Peyer's patch (tissue), 4 donors: ENCODE data around the gene RSPRY1.

ENCODE experiments used
- POLR2A ChIP-seq, 2 donors: fragments of 450-650 bp; IDR thresholded peaks; one replicate each; pipeline ENCODE4 v1.5.1; 2017; ENCODE audit warnings: antibody characterized with exemption in 2 of 2, mild to moderate bottlenecking in 2 of 2, moderate library complexity in 2 of 2
- TF ChIP-seq, protein P1 (sequence below), 6 experiments: fragments of 450-650 bp in 4 of 6; fragments of 200-600 bp in 2 of 6; sonication (generic) in 1 of 6; IDR thresholded peaks; one replicate each; pipeline ENCODE4 v1.5.1; 2017 to 2019; ENCODE audit warnings: antibody characterized with exemption in 6 of 6, mild to moderate bottlenecking in 3 of 6, moderate library complexity in 1 of 6

DNA sequence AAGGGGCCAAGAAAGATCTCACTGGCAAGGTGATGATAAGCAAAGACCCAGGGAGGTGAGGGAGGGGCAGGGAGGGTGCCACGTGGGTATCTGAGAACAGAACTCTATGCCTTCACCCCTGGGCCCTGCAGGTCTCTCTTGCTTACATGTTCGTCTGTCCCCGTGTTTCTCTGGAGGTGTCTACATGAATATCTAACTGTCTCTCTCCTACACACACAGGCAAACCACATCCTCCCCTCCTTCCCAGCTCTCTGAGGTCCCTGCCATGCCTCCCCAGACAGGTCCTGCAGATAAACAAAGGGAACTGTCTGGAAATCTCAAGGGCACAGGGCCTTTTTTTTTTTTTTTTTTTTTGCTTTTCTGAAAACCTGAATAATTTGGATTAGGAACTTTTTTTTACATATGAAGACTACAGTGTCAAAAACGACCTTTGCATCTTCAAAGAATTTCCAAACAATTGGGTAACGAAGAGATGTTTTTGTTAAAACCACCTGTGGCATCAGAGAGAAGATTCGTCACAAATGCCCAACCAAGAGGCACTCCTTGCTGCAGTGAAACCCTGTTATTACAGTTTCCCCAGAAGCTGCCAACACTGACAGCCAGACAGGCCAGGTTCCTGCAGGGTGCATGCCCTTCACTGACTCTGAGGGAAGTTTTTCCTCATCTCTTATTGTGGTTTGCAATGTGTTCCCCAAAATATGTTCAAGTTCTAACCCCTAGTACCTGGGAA is 80.6 kb downstream of the RSPRY1 start:
- TF ChIP-seq, protein P1, sequence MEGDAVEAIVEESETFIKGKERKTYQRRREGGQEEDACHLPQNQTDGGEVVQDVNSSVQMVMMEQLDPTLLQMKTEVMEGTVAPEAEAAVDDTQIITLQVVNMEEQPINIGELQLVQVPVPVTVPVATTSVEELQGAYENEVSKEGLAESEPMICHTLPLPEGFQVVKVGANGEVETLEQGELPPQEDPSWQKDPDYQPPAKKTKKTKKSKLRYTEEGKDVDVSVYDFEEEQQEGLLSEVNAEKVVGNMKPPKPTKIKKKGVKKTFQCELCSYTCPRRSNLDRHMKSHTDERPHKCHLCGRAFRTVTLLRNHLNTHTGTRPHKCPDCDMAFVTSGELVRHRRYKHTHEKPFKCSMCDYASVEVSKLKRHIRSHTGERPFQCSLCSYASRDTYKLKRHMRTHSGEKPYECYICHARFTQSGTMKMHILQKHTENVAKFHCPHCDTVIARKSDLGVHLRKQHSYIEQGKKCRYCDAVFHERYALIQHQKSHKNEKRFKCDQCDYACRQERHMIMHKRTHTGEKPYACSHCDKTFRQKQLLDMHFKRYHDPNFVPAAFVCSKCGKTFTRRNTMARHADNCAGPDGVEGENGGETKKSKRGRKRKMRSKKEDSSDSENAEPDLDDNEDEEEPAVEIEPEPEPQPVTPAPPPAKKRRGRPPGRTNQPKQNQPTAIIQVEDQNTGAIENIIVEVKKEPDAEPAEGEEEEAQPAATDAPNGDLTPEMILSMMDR (IDR thresholded peaks at IDR 0.05), result no peak
- no peak for TF ChIP-seq POLR2A (IDR thresholded peaks at IDR 0.05)
